Measurements from ENCODE around the gene DNAJB11.

DNAJB11 gene

GRCh38 chr3:186614597-186615483 lies 44.3 kb downstream of the DNAJB11 start:
- TF ChIP-seq, protein P1, sequence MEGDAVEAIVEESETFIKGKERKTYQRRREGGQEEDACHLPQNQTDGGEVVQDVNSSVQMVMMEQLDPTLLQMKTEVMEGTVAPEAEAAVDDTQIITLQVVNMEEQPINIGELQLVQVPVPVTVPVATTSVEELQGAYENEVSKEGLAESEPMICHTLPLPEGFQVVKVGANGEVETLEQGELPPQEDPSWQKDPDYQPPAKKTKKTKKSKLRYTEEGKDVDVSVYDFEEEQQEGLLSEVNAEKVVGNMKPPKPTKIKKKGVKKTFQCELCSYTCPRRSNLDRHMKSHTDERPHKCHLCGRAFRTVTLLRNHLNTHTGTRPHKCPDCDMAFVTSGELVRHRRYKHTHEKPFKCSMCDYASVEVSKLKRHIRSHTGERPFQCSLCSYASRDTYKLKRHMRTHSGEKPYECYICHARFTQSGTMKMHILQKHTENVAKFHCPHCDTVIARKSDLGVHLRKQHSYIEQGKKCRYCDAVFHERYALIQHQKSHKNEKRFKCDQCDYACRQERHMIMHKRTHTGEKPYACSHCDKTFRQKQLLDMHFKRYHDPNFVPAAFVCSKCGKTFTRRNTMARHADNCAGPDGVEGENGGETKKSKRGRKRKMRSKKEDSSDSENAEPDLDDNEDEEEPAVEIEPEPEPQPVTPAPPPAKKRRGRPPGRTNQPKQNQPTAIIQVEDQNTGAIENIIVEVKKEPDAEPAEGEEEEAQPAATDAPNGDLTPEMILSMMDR (IDR thresholded peaks at IDR 0.05; ENCODE audit: insufficient read depth, low read length) = peak; percentile 98
- TF ChIP-seq SPI1 (IDR thresholded peaks at IDR 0.05; ENCODE audit: borderline replicate concordance, low read depth) (no peak), GABPA (IDR thresholded peaks at IDR 0.05; ENCODE audit: low read depth) (no peak), POLR2AphosphoS5 (IDR thresholded peaks at IDR 0.05; ENCODE audit: low read depth) (no peak)
- no peak overlapping the region for H3K4me3 ChIP-seq (replicated peaks; ENCODE audit: insufficient read depth, low read length)
- no peak overlapping the region for H3K27ac ChIP-seq (replicated peaks)
- DNase-seq (ENCODE audit: low read depth in 1 of 2, low spot score in 1 of 2) = peak; percentile 63 to 77
- H3K27me3 ChIP-seq (ENCODE audit: insufficient read depth, poor library complexity, severe bottlenecking) = peaks cover 3% of the 10 kb centered on the region

GRCh38 chr3:186616299-186616617 lies 45.7 kb downstream of the DNAJB11 start:
- no peak overlapping the region for H3K4me3 ChIP-seq (replicated peaks; ENCODE audit: insufficient read depth, low read length)
- no peak overlapping the region for H3K27ac ChIP-seq (replicated peaks)
- TF ChIP-seq, protein P1 (IDR thresholded peaks at IDR 0.05; ENCODE audit: insufficient read depth, low read length) = no peak
- TF ChIP-seq, protein P2, sequence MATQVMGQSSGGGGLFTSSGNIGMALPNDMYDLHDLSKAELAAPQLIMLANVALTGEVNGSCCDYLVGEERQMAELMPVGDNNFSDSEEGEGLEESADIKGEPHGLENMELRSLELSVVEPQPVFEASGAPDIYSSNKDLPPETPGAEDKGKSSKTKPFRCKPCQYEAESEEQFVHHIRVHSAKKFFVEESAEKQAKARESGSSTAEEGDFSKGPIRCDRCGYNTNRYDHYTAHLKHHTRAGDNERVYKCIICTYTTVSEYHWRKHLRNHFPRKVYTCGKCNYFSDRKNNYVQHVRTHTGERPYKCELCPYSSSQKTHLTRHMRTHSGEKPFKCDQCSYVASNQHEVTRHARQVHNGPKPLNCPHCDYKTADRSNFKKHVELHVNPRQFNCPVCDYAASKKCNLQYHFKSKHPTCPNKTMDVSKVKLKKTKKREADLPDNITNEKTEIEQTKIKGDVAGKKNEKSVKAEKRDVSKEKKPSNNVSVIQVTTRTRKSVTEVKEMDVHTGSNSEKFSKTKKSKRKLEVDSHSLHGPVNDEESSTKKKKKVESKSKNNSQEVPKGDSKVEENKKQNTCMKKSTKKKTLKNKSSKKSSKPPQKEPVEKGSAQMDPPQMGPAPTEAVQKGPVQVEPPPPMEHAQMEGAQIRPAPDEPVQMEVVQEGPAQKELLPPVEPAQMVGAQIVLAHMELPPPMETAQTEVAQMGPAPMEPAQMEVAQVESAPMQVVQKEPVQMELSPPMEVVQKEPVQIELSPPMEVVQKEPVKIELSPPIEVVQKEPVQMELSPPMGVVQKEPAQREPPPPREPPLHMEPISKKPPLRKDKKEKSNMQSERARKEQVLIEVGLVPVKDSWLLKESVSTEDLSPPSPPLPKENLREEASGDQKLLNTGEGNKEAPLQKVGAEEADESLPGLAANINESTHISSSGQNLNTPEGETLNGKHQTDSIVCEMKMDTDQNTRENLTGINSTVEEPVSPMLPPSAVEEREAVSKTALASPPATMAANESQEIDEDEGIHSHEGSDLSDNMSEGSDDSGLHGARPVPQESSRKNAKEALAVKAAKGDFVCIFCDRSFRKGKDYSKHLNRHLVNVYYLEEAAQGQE (IDR thresholded peaks at IDR 0.05; ENCODE audit: insufficient replicate concordance, low read depth) = no peak
- TF ChIP-seq SPI1 (IDR thresholded peaks at IDR 0.05; ENCODE audit: borderline replicate concordance, low read depth) (no peak), GABPA (IDR thresholded peaks at IDR 0.05; ENCODE audit: low read depth) (no peak), POLR2AphosphoS5 (IDR thresholded peaks at IDR 0.05; ENCODE audit: low read depth) (no peak)
- H3K27me3 ChIP-seq (ENCODE audit: insufficient read depth, poor library complexity, severe bottlenecking) = peaks cover 3% of the 10 kb centered on the region
- DNase-seq (ENCODE audit: low read depth in 1 of 2, low spot score in 1 of 2) = no peak

DNA sequence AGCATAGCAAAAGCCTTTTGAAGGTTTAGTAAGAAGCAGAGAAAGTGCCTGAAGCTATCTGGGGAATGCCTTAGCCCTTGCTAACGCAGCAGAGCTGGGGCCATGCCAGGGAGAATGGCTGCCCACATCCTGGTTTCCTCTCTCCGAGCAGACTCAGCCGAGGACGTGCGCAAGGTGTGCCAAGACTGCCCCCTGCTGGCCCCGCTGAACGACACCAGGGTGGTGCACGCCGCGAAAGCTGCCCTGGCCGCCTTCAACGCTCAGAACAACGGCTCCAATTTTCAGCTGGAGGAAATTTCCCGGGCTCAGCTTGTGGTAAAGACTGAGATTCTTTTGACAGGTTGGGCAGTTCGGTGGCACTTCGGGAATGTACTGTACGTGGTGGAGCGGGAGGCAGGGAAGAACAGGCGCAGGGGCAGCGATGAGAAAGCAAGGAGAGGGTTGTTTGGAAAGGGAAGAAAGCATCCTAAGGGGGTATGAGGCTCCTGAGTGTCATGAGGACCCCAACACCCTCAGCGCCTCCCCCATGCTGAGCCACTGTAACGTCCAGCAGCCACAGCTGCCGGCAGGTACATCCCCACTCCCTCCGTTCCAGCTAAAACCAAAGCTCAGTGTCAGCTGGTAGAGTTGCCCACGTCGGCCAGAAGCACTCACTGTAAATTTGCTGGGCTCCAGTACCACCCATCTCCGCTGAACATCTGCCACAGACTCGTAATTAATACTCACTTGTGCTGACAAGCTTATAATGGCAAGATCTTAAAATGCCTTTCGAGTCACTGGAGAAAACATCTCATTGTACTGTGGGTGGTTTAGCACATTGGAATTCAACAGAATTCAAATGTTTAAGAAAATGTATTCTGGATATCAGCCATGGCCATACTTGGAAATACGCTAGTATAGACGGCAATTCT lies 46.8 kb downstream of the DNAJB11 start:
- H3K4me3 ChIP-seq (replicated peaks; ENCODE audit: insufficient read depth, low read length) = no peak overlapping the region
- H3K27me3 ChIP-seq (ENCODE audit: insufficient read depth, poor library complexity, severe bottlenecking) = peaks cover 3% of the 10 kb centered on the region
- H3K27ac ChIP-seq (replicated peaks) = no peak overlapping the region
- peak; percentile 62 to 85 for DNase-seq (ENCODE audit: low read depth in 1 of 2, low spot score in 1 of 2)
- TF ChIP-seq SPI1 (IDR thresholded peaks at IDR 0.05; ENCODE audit: borderline replicate concordance, low read depth) = peak; percentile 22; the same call in 1 of the 2 replicates
- TF ChIP-seq, protein P1 (IDR thresholded peaks at IDR 0.05; ENCODE audit: insufficient read depth, low read length) = peak; percentile 70
- no peak for TF ChIP-seq POLR2AphosphoS5 (IDR thresholded peaks at IDR 0.05; ENCODE audit: low read depth)
- TF ChIP-seq, protein P2 (IDR thresholded peaks at IDR 0.05; ENCODE audit: insufficient replicate concordance, low read depth) = no peak
- no peak for TF ChIP-seq GABPA (IDR thresholded peaks at IDR 0.05; ENCODE audit: low read depth)

Data from HL-60 (cell line).